NCI-H2196 treated with DMSO at 0.1 percent for 48 hours (cell line): Measurements from ENCODE around the gene ATP11B.
"Not testable (repeated sequence)": the region's sequence is repeated elsewhere in the genome, so short reads cannot be mapped to it uniquely, and the experiment has no call there.

Experiments used
- DNase-seq: peaks from one replicate; lab custom pipeline; 2025; ENCODE audit not compliant: unreplicated experiment; lab: John Stamatoyannopoulos, UW

ATP11B gene

GRCh38 chr3:182794455-182795388 lies 1.4 kb downstream of the ATP11B start:
- no peak for DNase-seq

DNA sequence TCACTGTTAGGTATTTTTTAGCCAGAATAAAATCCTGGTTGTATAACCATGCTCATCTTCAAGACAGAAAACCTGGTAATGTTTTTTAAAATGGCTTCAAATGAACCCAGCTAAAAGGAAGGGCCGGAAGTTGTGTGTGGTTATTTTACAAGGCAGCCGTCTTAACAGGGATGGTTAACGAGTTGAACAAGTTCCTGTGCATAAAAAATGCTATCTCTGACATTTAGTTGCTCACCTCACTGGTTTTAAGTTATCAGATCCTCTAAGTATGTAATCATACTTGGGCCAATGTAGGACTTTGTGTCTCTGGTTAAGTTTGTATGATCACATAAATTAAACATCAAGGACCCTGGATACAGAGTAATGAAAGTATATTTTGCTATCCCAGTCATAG lies 2.1 kb downstream of the ATP11B start:
- DNase-seq: no peak

GRCh38 chr3:182796310-182796709 lies 3.0 kb downstream of the ATP11B start:
- DNase-seq: no peak

GRCh38 chr3:182797876-182798275 lies 4.6 kb downstream of the ATP11B start:
- DNase-seq: no peak

- DNase-seq: not testable (repeated sequence)
Measured at GRCh38 chr3:182799143-182799542, 5.8 kb downstream of the ATP11B start.

- DNase-seq: no peak
Measured at GRCh38 chr3:182800508-182800907, 7.2 kb downstream of the ATP11B start.

DNA sequence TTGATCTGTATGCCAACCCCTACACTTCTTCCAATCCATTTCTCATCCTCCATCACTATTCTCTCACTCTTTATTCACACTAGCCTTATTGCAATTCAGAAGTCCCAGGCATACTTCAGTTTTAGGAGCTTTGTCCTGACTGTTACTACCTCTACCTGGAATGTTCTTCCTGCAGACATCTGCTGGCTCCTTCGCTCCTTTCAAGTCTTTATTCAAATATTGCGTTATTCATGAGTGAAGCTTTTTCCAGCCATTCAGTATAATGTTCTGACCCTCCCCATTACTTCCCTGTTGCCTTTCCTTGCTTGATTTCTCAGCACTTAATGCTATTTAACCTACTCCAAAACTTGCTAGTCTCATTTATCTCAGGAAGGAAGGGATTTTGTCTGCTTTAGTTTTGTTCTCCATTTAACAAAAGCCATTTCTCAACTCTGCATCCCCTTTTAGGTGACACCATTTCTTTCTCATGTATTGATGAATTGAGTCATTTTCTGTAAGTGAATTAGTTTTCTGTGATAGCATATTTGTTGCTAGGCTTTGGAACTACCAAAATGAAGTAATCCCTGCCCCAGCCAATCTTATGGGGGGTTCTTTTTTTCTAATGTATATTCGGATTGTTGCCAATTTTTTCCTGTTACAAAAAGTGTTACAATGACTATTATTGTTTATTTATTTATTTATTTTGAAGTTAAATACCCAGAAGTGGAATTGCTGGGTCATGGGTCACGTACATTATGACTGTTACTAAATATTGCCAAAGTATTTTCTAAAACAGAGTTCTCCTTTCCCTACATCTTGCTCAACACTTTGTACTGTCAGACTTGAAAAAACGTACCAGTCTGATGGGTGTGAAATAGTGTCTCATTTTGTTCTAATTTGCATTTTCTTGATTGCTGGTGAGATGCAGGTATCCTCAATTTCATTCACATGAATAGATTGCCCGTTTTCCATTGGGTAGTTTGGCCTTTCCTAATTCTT lies 9.4 kb downstream of the ATP11B start:
- no peak for DNase-seq

DNA sequence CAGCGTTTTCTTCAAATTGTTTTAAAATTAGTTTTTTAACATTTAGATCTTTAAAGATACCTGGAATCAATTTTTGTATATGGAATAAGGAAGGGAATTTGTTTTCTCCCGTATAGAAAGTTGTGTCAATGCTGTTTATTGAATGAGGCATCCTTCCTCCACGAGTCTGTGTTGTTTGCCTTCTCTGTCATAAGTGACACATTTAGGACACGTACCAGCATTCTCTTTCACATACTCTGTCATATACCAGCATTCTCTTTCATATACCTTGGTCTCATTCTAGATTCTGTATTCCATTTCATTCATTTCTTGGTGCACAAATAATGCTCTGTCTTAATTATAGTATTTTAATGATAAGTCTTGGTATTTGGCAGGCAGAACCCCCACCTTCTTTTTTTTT lies 10.3 kb downstream of the ATP11B start:
- DNase-seq: no peak

DNA sequence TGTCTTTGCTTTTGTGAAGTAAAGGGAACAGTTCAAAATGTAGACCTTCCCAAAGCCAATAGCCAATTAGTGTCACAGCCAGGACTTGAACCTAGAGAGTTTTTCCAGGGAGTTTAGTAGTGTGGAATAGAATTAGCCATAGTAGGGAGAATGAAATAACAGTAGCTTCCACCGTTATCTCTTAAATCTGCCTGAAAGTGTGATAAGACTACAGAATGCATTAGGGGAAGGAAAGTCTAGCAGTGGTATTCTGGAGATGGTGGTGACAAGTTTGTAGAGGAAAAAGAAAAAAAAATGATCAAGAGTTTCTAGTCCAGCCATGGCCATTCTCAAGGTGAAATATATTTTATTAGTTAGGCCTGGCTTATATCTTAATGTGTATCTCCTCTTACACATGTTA lies 13.8 kb downstream of the ATP11B start:
- no peak for DNase-seq

- DNase-seq: no peak
Measured at GRCh38 chr3:182808041-182808770, 14.9 kb downstream of the ATP11B start.

- DNase-seq: no peak
Measured at GRCh38 chr3:182809531-182809930, 16.2 kb downstream of the ATP11B start.

- DNase-seq: no peak
Measured at GRCh38 chr3:182810574-182811268, 17.4 kb downstream of the ATP11B start.

DNA sequence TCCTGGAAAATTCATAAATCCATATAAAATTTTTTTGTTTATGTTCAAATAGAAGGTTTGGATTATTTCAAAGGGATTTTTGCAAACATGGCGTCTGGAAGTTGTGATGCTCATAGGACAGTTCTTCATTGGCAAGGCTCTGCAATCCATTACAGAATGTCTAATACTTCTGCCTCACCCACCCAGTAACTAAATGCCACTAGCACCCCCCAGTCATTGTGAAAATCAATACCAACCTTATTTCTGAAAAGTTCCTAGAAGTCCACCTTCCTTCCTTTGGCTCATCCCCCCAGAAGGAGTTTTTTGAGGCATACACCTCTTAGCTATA lies 17.9 kb downstream of the ATP11B start:
- DNase-seq: no peak

GRCh38 chr3:182812123-182812522 lies 18.8 kb downstream of the ATP11B start:
- no peak for DNase-seq

DNA sequence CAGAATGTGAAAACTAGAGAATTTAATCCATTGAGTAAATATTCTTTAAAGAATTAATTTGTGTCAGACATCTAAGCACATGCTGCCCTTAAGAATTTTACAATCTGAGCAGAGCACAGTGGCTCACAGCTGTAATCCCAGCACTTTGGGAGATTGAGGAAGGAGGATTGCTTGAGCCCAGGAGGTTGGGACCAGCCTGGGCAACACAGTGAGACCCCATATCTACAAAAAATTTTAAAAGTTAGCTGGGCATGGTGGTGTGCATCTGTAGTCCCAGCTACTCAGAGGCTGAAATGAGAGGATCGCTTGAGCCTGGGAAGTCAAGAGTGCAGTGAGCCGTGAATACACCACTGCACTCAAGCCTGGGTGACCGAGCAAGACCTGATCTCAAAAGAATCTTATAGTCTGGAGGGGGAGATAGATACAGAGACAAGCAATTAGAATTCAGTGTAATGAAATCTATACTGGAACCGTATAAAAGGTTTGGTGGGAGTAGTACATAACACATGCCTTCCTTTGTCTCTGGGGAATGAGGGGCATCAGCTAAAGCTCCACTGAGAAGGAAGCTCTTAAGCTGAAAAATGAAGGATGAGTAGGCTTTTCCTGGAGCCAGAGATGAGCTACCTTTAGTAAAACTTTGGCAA lies 21.2 kb downstream of the ATP11B start:
- no peak for DNase-seq

DNA sequence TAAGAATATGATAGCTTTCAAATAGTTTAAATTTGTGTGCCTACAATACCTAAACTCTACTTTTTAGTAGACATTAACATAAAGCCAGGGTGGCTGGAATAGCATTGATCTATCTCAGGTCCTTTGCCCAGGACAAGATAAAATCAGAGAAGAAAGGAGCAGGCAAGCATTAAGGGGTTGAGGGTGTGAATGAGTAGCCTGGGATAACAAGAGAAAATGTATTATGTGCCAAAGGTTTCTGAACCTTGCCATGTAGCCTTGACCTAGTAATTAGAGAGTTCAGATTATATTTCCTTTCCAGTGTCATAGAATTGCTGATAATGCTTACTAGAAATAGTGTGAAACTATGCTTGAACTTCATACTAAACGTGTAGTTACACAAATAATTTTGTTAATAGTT lies 22.9 kb downstream of the ATP11B start:
- DNase-seq: no peak

DNA sequence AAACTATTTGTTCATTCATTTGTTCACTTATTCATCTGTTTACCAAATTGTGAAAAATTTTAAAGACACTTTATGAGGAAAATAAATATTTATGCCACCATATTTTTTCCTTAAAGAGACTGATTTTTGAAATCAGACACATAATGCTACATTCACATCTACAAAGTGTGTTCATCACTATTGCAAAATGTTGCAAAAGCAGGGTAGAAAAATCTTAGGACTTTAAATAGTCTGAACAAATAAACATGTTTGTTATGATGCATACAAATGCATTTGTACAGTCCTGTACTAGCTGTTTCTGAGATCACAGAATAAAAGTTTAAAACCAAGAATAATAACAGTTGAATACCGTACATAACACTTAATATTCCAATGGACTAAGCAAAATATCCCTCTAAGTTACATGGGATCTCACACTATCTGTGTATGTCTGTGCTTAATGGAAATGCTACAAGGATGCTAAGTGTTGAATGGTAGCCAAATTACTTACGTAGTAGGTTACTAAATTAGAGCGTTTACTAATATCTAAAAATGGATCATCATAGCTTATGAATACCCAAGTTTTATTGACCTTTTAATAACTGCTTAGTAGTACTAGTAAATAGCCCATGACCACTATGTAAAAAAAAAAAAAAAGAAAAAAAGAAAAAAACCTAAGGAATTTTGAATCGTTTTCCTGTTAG lies 25.1 kb downstream of the ATP11B start:
- DNase-seq: no peak

DNA sequence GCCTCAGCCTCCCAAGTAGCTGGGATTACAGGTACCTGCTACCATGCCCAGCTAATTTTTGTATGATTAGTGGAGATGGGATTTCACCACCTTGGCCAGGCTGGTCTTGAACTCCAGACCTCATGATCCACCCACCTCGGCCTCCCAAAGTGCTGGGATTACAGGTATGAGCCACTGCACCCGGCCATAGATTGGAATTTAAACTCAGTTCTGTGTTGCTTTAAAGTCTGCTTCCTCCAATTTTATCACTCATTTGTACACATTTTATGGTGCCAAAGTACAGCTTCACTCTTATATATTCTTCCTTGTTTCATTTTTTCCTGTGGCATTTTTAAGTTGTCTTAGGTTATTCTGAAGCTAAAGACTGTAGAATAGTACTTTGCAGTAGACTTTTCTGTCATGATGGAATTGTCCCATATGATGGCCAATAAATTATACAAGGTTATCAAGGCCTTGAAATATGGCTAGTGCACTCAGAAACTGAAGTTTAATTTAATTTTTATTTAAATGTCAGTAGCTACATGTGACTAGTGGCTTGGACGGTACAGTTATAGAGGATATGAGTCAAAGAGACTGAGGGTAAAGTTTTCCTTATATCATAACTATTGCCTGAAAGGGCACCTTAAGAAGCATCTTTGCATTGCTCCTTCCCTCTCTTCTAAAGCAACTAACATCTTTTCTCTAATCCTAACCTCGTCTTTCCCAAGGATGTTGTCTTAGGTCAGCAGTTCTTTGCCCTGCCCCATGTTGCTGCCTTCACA lies 28.1 kb downstream of the ATP11B start:
- no peak for DNase-seq

DNA sequence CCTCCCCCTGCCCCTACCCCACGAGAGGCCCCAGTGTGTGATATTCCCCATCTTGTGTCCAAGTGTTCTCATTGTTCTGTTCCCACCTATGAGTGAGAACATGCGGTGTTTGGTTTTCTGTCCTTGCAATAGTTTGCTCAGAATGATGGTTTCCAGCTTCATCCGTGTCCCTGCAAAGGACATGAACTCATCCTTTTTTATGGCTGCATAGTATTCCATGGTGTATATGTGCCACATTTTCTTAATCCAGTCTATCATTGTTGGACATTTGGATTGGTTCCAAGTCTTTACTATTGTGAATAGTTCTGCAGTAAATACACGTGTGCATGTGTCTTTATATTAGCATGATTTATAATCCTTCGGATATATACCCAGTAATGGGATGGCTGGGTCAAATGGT lies 29.0 kb downstream of the ATP11B start:
- not testable (repeated sequence) for DNase-seq
